B cell (primary cell): ENCODE data around the gene FTH1.

ENCODE experiments used
- CTCF ChIP-seq: fragments of 200-600 bp; IDR thresholded peaks from one replicate; pipeline ENCODE4 v1.8.0; 2022; ENCODE audit warnings: antibody characterized with exemption, mild to moderate bottlenecking
- EZH2 ChIP-seq: IDR thresholded peaks from 2 replicates; pipeline ENCODE4 v1.6.1; 2012; ENCODE audit warnings: borderline replicate concordance, low read depth, mild to moderate bottlenecking, moderate library complexity, low read length; ENCODE audit not compliant: insufficient read depth, poor library complexity, severe bottlenecking

- no peak for TF ChIP-seq CTCF
- TF ChIP-seq EZH2 = no peak
These were observed 3.3 kb downstream of the FTH1 start for GRCh38 chr11:61964058-61964665.
